DMS153 treated with DMSO at 0.1 percent for 48 hours (cell line): Measurements from ENCODE around the gene USP20.
A peak's percentile ranks its signal among the peaks of the same experiment; 100 is the strongest.

Experiments used
- DNase-seq: peaks from one replicate; lab custom pipeline; 2025; ENCODE audit not compliant: unreplicated experiment; lab: John Stamatoyannopoulos, UW

Gene USP20

GRCh38 chr9:129823542-129823934, 11.7 kb upstream of the USP20 start:
- DNase-seq, result no peak

- DNase-seq, result peak; percentile 87
Observed at GRCh38 chr9:129823935-129824601, 11.2 kb upstream of the USP20 start, which contains the start of gene TOR1A. Gene TOR1A (minus strand): TSS chr9:129824136. CDS start chr9:129824085, 51 bp downstream.

GRCh38 chr9:129826344-129826743, 8.9 kb upstream of the USP20 start:
- DNase-seq, result no peak

- no peak for DNase-seq
Observed at GRCh38 chr9:129826759-129827158, 8.5 kb upstream of the USP20 start.

GRCh38 chr9:129828051-129828450, 7.2 kb upstream of the USP20 start:
- DNase-seq, result no peak

- no peak for DNase-seq
Observed at GRCh38 chr9:129828969-129829368, 6.3 kb upstream of the USP20 start.

- no peak for DNase-seq
Observed at GRCh38 chr9:129832982-129833381, 2.3 kb upstream of the USP20 start.

GRCh38 chr9:129834489-129835127, 650 bp upstream of the USP20 start:
- no peak for DNase-seq

- no peak for DNase-seq
Observed at GRCh38 chr9:129835860-129836223, 584 bp downstream of the USP20 start.

GRCh38 chr9:129836311-129837007, 1.2 kb downstream of the USP20 start:
- DNase-seq, result no peak

GRCh38 chr9:129838707-129839259, 3.5 kb downstream of the USP20 start:
- no peak for DNase-seq

- no peak for DNase-seq
Observed at GRCh38 chr9:129839324-129840023, 4.2 kb downstream of the USP20 start.

GRCh38 chr9:129840034-129840433, 4.8 kb downstream of the USP20 start:
- DNase-seq, result peak; percentile 87

- DNase-seq, result no peak
Observed at GRCh38 chr9:129841071-129841470, 5.8 kb downstream of the USP20 start.

- no peak for DNase-seq
Observed at GRCh38 chr9:129845373-129845772, 10.1 kb downstream of the USP20 start.

- no peak for DNase-seq
Observed at GRCh38 chr9:129848712-129849441, 13.6 kb downstream of the USP20 start.

- no peak for DNase-seq
Observed at GRCh38 chr9:129849901-129850300, 14.6 kb downstream of the USP20 start.

- no peak for DNase-seq
Observed at GRCh38 chr9:129850821-129851550, 15.7 kb downstream of the USP20 start.

- DNase-seq, result no peak
Observed at GRCh38 chr9:129851821-129852220, 16.6 kb downstream of the USP20 start.

- no peak for DNase-seq
Observed at GRCh38 chr9:129852579-129852978, 17.3 kb downstream of the USP20 start.
